Measurements from ENCODE around the gene HTR1D. TPM values are rescaled to one million over a fixed set of nuclear protein-coding genes. Genes with fewer than 3 reads are reported as not detected.
"Not testable (repeated sequence)": the region's sequence is repeated elsewhere in the genome, so short reads cannot be mapped to it uniquely, and the experiment has no call there.

Gene HTR1D, protein sequence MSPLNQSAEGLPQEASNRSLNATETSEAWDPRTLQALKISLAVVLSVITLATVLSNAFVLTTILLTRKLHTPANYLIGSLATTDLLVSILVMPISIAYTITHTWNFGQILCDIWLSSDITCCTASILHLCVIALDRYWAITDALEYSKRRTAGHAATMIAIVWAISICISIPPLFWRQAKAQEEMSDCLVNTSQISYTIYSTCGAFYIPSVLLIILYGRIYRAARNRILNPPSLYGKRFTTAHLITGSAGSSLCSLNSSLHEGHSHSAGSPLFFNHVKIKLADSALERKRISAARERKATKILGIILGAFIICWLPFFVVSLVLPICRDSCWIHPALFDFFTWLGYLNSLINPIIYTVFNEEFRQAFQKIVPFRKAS
- total RNA-seq, result not detected
- not detected for polyA plus RNA-seq
- total RNA-seq, result not detected

DNA sequence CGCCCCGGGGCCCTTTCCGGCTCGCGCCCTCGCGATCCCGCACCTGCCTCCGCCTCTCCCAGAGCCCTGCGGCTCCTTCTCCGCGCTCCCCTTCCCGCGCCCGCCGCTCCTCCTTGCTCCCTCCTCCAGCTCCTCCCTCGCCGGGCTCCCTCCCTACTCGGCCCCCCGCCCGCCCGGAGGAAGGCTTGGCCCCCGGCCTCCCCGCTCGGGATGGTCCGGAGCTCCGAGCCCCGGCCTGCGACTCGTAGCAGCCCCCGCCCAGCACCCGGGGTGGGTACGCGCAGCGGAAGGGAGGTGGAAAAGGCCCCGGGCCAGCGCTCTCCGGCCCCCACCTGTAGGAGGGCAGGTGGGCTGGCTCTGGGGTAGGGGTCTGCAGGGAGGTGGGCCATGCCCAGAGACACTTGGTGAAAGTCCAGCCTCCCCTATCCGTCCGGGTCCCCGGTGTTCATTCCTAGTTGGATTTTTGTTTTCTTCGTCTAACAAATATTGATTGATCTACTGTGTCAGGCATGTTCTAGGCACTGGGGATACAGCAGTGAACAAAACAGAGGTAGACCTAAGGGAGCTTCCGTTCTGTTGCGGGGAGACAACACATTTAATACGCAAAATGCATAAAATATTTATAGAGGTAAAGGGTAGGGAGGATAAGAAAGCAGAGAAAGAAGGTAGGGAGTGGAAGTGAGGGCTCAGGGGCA lies at the start of gene HTR1D:
Gene HTR1D, minus strand, starts transcription at position 82 of the 695 bp plus-strand sequence. CDS start 23,283 bp downstream, outside the sequence.
- H3K4me3 Mint-ChIP-seq, result peak within 1 kb of the TSS; percentile 12 to 84 (median 58)
- Histone ChIP-seq H3K27ac (ENCODE audit: low read depth, low read length) (no peak within 1 kb of the TSS), H3K4me1 (ENCODE audit: control insufficient read depth in 2 of 2, insufficient read depth in 2 of 2, low read length in 2 of 2) (no peaks in the 10 kb centered on the region), H3K9me3 (ENCODE audit: control insufficient read depth in 2 of 3, low read length in 3 of 3) (no peaks in the 10 kb centered on the region), H3K4me3 (ENCODE audit: low read length) (no peak within 1 kb of the TSS), H3K36me3 (ENCODE audit: control insufficient read depth in 2 of 3, insufficient read depth in 3 of 3, low read length in 3 of 3) (no peaks in the 10 kb centered on the region), H3K27me3 (ENCODE audit: control insufficient read depth in 2 of 2, insufficient read depth in 2 of 2, low read length in 2 of 2) (peaks cover 0 to 11% of the 10 kb centered on the region in 2 donors)
- H3K4me1 Mint-ChIP-seq, result peaks cover 0 to 14% (median 9%) of the 10 kb centered on the region in 7 donors
- CTCF ChIA-PET, result interaction anchor here (0.6 to 1.2 kb wide), 2 partner anchors 9 to 194 kb away, joined by 3 to 4 read pairs; no protein-coding TSS in a partner anchor
- peak in 1 of 9 donors; percentile 2 for DNase-seq
- H3K9me3 Mint-ChIP-seq, result no peaks in the 10 kb centered on the region
- H3K27ac Mint-ChIP-seq, result no peak within 1 kb of the TSS
- POLR2A ChIA-PET, result no interaction called here
- intact Hi-C loops (cut with micrococcal nuclease), result loop anchor here in 1 of 2 donors (2.0 kb wide), 1 partner anchor 187 kb away; no protein-coding TSS in a partner anchor
- ATAC-seq, result no peak
- peaks cover 0 to 4% (median 0%) of the 10 kb centered on the region in 5 donors for H3K36me3 Mint-ChIP-seq
- H3K27me3 Mint-ChIP-seq, result peaks cover 63 to 77% (median 68%) of the 10 kb centered on the region in 5 donors

DNA sequence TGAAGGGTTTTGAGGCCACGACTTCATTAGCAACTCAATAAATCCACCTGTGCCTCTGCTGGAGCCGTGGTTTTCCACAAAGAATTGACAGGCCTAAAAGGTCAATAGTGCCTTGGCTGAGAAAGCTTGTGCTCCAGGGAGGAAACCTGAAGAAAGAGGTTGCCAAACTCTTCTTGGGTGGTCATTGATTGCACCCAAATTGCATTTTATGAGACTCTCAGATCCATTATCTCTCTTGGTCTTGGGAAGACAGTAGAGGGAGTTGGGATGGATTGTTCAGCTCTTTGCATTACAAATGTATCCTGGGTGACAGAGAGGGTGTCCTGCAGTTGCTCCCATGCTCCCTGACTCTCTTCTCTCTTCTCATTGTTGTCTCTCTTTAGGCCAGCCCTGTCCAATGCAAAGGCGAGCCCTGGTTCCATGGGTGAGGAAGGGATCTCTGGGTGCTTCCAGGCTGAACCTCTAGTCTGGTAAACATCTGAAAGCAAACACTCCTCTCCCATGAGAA lies 46.1 kb upstream of the HTR1D start:
- no peaks in the 10 kb centered on the region for H3K36me3 ChIP-seq (ENCODE audit: control insufficient read depth in 2 of 3, insufficient read depth in 3 of 3, low read length in 3 of 3)
- ATAC-seq (no peak), DNase-seq (no peak)
- H3K4me1 Mint-ChIP-seq, result no peaks in the 10 kb centered on the region
- H3K4me3 ChIP-seq (ENCODE audit: low read length), result no peak overlapping the region
- H3K27ac Mint-ChIP-seq, result no peak overlapping the region
- intact Hi-C loops (cut with micrococcal nuclease), result no loop called here
- no peak overlapping the region for H3K27ac ChIP-seq (ENCODE audit: low read depth, low read length)
- peaks cover 0 to 4% (median 3%) of the 10 kb centered on the region in 5 donors for H3K27me3 Mint-ChIP-seq
- H3K9me3 ChIP-seq (ENCODE audit: control insufficient read depth in 2 of 3, low read length in 3 of 3), result no peaks in the 10 kb centered on the region
- H3K27me3 ChIP-seq (ENCODE audit: control insufficient read depth in 2 of 2, insufficient read depth in 2 of 2, low read length in 2 of 2), result no peaks in the 10 kb centered on the region
- POLR2A ChIA-PET, result interaction anchor here (0.6 kb wide), 1 partner anchor 114 kb away, joined by 6 read pairs; no protein-coding TSS in a partner anchor
- H3K4me1 ChIP-seq (ENCODE audit: control insufficient read depth in 2 of 2, insufficient read depth in 2 of 2, low read length in 2 of 2), result no peaks in the 10 kb centered on the region
- H3K36me3 Mint-ChIP-seq, result no peaks in the 10 kb centered on the region
- H3K4me3 Mint-ChIP-seq, result no peak overlapping the region
- no peaks in the 10 kb centered on the region for H3K9me3 Mint-ChIP-seq
- CTCF ChIA-PET, result interaction anchor here (0.9 kb wide), 1 partner anchor 174 kb away, joined by 3 read pairs; no protein-coding TSS in a partner anchor

DNA sequence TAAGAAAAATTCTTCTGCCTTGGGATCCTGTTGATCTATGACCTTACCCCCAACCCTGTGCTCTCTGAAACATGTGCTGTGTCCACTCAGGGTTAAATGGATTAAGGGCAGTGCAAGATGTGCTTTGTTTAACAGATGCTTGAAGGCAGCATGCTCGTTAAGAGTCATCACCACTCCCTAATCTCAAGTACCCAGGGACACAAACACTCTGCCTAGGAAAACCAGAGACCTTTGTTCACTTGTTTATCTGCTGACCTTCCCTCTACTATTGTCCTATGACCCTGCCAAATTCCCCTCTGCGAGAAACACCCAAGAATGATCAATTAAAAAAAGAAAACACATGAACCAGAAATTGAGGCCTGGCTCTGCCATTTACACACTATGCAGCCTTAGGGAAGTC lies 40.8 kb upstream of the HTR1D start:
- H3K4me3 ChIP-seq (ENCODE audit: low read length); CTCF ChIA-PET; intact Hi-C loops (cut with micrococcal nuclease); H3K27ac Mint-ChIP-seq; H3K27me3 Mint-ChIP-seq; H3K27me3 ChIP-seq (ENCODE audit: control insufficient read depth in 2 of 2, insufficient read depth in 2 of 2, low read length in 2 of 2); H3K4me1 Mint-ChIP-seq; H3K4me1 ChIP-seq (ENCODE audit: control insufficient read depth in 2 of 2, insufficient read depth in 2 of 2, low read length in 2 of 2); H3K36me3 Mint-ChIP-seq; POLR2A ChIA-PET; DNase-seq; H3K4me3 Mint-ChIP-seq; H3K36me3 ChIP-seq (ENCODE audit: control insufficient read depth in 2 of 3, insufficient read depth in 3 of 3, low read length in 3 of 3); H3K9me3 Mint-ChIP-seq; H3K9me3 ChIP-seq (ENCODE audit: control insufficient read depth in 2 of 3, low read length in 3 of 3); H3K27ac ChIP-seq (ENCODE audit: low read depth, low read length); ATAC-seq: not testable (repeated sequence)

DNA sequence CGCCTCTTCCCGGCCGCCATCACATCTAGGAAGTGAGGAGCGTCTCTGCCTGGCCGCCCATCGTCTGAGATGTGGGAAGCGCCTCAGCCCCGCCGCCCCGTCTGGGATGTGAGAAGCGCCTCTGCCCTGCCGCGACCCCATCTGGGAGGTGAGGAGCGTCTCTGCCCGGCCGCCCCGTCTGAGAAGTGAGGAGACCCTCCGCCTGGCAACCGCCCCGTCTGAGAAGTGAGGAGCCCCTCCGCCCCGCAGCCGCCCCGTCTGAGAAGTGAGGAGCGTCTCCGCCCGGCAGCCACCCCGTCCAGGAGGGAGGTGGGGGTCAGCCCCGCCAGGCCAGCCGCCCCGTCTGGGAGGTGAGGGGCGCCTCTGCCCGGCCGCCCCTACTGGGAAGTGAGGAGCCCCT lies 40.1 kb upstream of the HTR1D start:
- H3K27me3 ChIP-seq (ENCODE audit: control insufficient read depth in 2 of 2, insufficient read depth in 2 of 2, low read length in 2 of 2); H3K4me1 ChIP-seq (ENCODE audit: control insufficient read depth in 2 of 2, insufficient read depth in 2 of 2, low read length in 2 of 2); H3K4me1 Mint-ChIP-seq; H3K4me3 Mint-ChIP-seq; ATAC-seq; H3K36me3 ChIP-seq (ENCODE audit: control insufficient read depth in 2 of 3, insufficient read depth in 3 of 3, low read length in 3 of 3); DNase-seq; POLR2A ChIA-PET; H3K36me3 Mint-ChIP-seq; H3K9me3 Mint-ChIP-seq; H3K4me3 ChIP-seq (ENCODE audit: low read length); CTCF ChIA-PET; H3K27me3 Mint-ChIP-seq; H3K9me3 ChIP-seq (ENCODE audit: control insufficient read depth in 2 of 3, low read length in 3 of 3); H3K27ac ChIP-seq (ENCODE audit: low read depth, low read length); intact Hi-C loops (cut with micrococcal nuclease); H3K27ac Mint-ChIP-seq: not testable (repeated sequence)

DNA sequence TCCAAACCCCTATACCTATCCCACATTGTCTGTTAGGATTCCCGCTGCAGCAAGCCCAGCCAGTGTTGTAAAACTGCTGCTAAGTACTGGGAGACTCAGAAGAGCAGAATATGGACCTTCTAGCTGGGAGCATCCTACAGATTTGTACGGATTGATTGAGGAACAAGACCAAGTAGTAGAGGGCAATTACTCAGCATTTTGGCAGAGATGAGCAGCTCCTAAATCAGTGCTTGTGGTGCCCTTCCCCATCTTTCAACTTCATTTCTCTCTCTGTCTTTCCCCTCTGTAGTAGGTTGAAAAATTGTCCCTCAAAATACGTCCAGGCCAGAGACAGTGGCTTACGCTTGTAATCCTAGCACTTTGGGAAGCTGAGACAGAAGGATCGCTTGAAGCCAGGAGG lies 37.3 kb upstream of the HTR1D start:
- no peak overlapping the region for H3K27ac ChIP-seq (ENCODE audit: low read depth, low read length)
- intact Hi-C loops (cut with micrococcal nuclease), result no loop called here
- no peaks in the 10 kb centered on the region for H3K4me1 ChIP-seq (ENCODE audit: control insufficient read depth in 2 of 2, insufficient read depth in 2 of 2, low read length in 2 of 2)
- Mint-ChIP-seq H3K36me3 (peaks cover 0 to 4% (median 0%) of the 10 kb centered on the region in 5 donors), H3K4me1 (no peaks in the 10 kb centered on the region), H3K27ac (no peak overlapping the region), H3K4me3 (no peak overlapping the region), H3K9me3 (peaks cover 0 to 1% (median 0%) of the 10 kb centered on the region in 11 donors), H3K27me3 (peaks cover 0 to 8% (median 3%) of the 10 kb centered on the region in 5 donors)
- ChIA-PET POLR2A (no interaction called here), CTCF (no interaction called here)
- H3K27me3 ChIP-seq (ENCODE audit: control insufficient read depth in 2 of 2, insufficient read depth in 2 of 2, low read length in 2 of 2), result no peaks in the 10 kb centered on the region
- H3K9me3 ChIP-seq (ENCODE audit: control insufficient read depth in 2 of 3, low read length in 3 of 3), result no peaks in the 10 kb centered on the region
- ATAC-seq (no peak), DNase-seq (no peak)
- no peaks in the 10 kb centered on the region for H3K36me3 ChIP-seq (ENCODE audit: control insufficient read depth in 2 of 3, insufficient read depth in 3 of 3, low read length in 3 of 3)
- H3K4me3 ChIP-seq (ENCODE audit: low read length), result no peak overlapping the region

DNA sequence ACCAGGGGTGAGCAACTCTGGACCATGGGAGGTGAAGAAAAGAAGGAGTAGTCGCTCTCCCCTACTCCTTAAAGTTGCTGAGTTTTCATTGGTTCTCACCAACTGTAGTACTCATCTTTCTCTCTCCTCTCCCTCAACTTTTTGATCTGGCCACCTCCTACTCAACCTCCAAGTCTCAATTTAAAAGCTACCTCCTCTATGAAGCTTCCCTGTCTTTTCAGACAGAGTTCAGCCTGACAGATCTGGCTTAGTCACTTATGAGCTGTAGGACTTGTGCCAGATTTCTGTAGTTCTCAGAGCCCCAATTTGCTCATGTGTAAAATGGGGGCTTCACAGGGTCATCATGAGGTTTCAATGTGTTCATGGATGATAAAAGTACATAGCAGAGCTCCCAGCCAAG lies 34.5 kb upstream of the HTR1D start:
- Mint-ChIP-seq H3K4me3 (no peak overlapping the region), H3K9me3 (no peaks in the 10 kb centered on the region), H3K36me3 (peaks cover 0 to 4% (median 0%) of the 10 kb centered on the region in 5 donors), H3K27me3 (peaks cover 0 to 8% (median 3%) of the 10 kb centered on the region in 5 donors), H3K4me1 (no peaks in the 10 kb centered on the region), H3K27ac (no peak overlapping the region)
- ATAC-seq (no peak), DNase-seq (no peak)
- ChIA-PET CTCF (interaction anchor here (0.6 kb wide), 1 partner anchor 234 kb away, joined by 3 read pairs; no protein-coding TSS in a partner anchor), POLR2A (no interaction called here)
- Histone ChIP-seq H3K27ac (ENCODE audit: low read depth, low read length) (no peak overlapping the region), H3K36me3 (ENCODE audit: control insufficient read depth in 2 of 3, insufficient read depth in 3 of 3, low read length in 3 of 3) (no peaks in the 10 kb centered on the region), H3K4me3 (ENCODE audit: low read length) (no peak overlapping the region), H3K4me1 (ENCODE audit: control insufficient read depth in 2 of 2, insufficient read depth in 2 of 2, low read length in 2 of 2) (no peaks in the 10 kb centered on the region), H3K27me3 (ENCODE audit: control insufficient read depth in 2 of 2, insufficient read depth in 2 of 2, low read length in 2 of 2) (no peaks in the 10 kb centered on the region), H3K9me3 (ENCODE audit: control insufficient read depth in 2 of 3, low read length in 3 of 3) (no peaks in the 10 kb centered on the region)
- intact Hi-C loops (cut with micrococcal nuclease), result no loop called here
